Liver (tissue), 9 donors: ENCODE results near the gene TFDP2. TPM values are rescaled to one million over a fixed set of nuclear protein-coding genes. Genes with fewer than 3 reads are reported as not detected.

Source experiments
- DNase-seq: peaks from one replicate; pipeline ENCODE4 v3.0.0-alpha.2; 2017; ENCODE audit warnings: low spot score
- H3K27ac ChIP-seq, 2 donors: one replicate each; pipeline ENCODE4 v1.7.0; 2013; ENCODE audit warnings: inconsistent platforms in 2 of 2, low read length in 2 of 2, control low read depth in 1 of 2, low read depth in 1 of 2, mild to moderate bottlenecking in 1 of 2
- H3K27me3 ChIP-seq, 4 donors: one replicate each; pipeline versions ENCODE4 v1.6.1 to v1.7.0; 2013; ENCODE audit warnings: low read length in 3 of 4, inconsistent platforms in 1 of 4, mild to moderate bottlenecking in 1 of 4, moderate library complexity in 1 of 4; ENCODE audit not compliant: control insufficient read depth in 4 of 4, insufficient read depth in 4 of 4
- H3K36me3 ChIP-seq, 4 donors: one replicate each; pipeline versions ENCODE4 v1.6.1 to v1.7.0; 2013; ENCODE audit warnings: low read length in 3 of 4, mild to moderate bottlenecking in 3 of 4, low read depth in 1 of 4, moderate library complexity in 1 of 4; ENCODE audit not compliant: control insufficient read depth in 4 of 4, insufficient read depth in 3 of 4
- H3K4me1 ChIP-seq, 4 donors: one replicate each; pipeline versions ENCODE4 v1.6.1 to v1.7.0; 2013; ENCODE audit warnings: low read length in 3 of 4, mild to moderate bottlenecking in 3 of 4, moderate library complexity in 1 of 4; ENCODE audit not compliant: control insufficient read depth in 4 of 4, insufficient read depth in 4 of 4
- H3K4me3 ChIP-seq, 3 donors: one replicate each; pipeline versions ENCODE4 v1.6.1 to v1.7.0; 2013; ENCODE audit warnings: low read length in 3 of 3, control low read depth in 1 of 3, low read depth in 1 of 3, mild to moderate bottlenecking in 1 of 3
- H3K9ac ChIP-seq, 2 donors: one replicate each; pipeline ENCODE4 v1.7.0; 2013; ENCODE audit warnings: low read length in 2 of 2, mild to moderate bottlenecking in 2 of 2, moderate library complexity in 2 of 2, control low read depth in 1 of 2, low read depth in 1 of 2
- H3K9me3 ChIP-seq, 4 donors: one replicate each; pipeline versions ENCODE4 v1.6.1 to v1.7.0; 2013; ENCODE audit warnings: low read length in 3 of 4; ENCODE audit not compliant: control insufficient read depth in 4 of 4
- EGR1 ChIP-seq, 2 donors: IDR thresholded peaks; 2 replicates each; pipeline ENCODE4 v1.6.1; 2016 to 2018; ENCODE audit warnings: antibody characterized with exemption in 2 of 2, low read depth in 2 of 2
- FOXA1 ChIP-seq: IDR thresholded peaks from 2 replicates; pipeline ENCODE4 v1.6.1; 2016; ENCODE audit warnings: antibody characterized with exemption
- GABPA ChIP-seq, 2 donors: IDR thresholded peaks in 1 of 2; conservative IDR thresholded peaks in 1 of 2; 2 replicates each; pipeline ENCODE4 v1.6.1; 2016; ENCODE audit warnings: antibody characterized with exemption in 2 of 2, mild to moderate bottlenecking in 1 of 2, moderate library complexity in 1 of 2
- HNF4A ChIP-seq, 2 donors: conservative IDR thresholded peaks; 2 replicates each; pipeline ENCODE4 v1.6.1; 2016; ENCODE audit warnings: antibody characterized with exemption in 2 of 2, mild to moderate bottlenecking in 2 of 2
- HNF4G ChIP-seq: IDR thresholded peaks from 2 replicates; pipeline ENCODE4 v1.6.1; 2016; ENCODE audit warnings: antibody characterized with exemption
- NR2F2 ChIP-seq: IDR thresholded peaks from 2 replicates; pipeline ENCODE4 v1.6.1; 2016; ENCODE audit warnings: antibody characterized with exemption
- RAD21 ChIP-seq, 2 donors: IDR thresholded peaks; 2 replicates each; pipeline ENCODE4 v1.6.1; 2016; ENCODE audit warnings: antibody characterized with exemption in 2 of 2, mild to moderate bottlenecking in 2 of 2
- REST ChIP-seq: IDR thresholded peaks from 2 replicates; pipeline ENCODE4 v1.6.1; 2016; ENCODE audit warnings: antibody characterized with exemption, mild to moderate bottlenecking
- RXRA ChIP-seq, 2 donors: IDR thresholded peaks; 2 replicates each; pipeline ENCODE4 v1.6.1; 2017 to 2018; ENCODE audit warnings: antibody characterized with exemption in 2 of 2, mild to moderate bottlenecking in 1 of 2
- SP1 ChIP-seq: IDR thresholded peaks from 2 replicates; pipeline ENCODE4 v1.6.1; 2018; ENCODE audit warnings: antibody characterized with exemption, mild to moderate bottlenecking
- TAF1 ChIP-seq: conservative IDR thresholded peaks from 2 replicates; pipeline ENCODE4 v1.6.1; 2016; ENCODE audit warnings: antibody characterized with exemption, mild to moderate bottlenecking
- ZBTB33 ChIP-seq: IDR thresholded peaks from 2 replicates; pipeline ENCODE4 v1.6.1; 2016; ENCODE audit warnings: antibody characterized with exemption
- WGBS: extraction: QIAGEN DNeasy Blood & Tissue Kit; methylation state at CpG from one replicate; pipeline ENCODE4 v1.1.7; 2013; 5-methylcytosine and 5-hydroxymethylcytosine counted together
- polyA plus RNA-seq, 2 donors: library from polyadenylated mRNA; stranded (reverse) in 1 of 2; unstranded in 1 of 2; fragments of 200-250 nt in 1 of 2; fragments of >200 nt in 1 of 2; fragmentation: Nextera tagmentation in 1 of 2; extraction: Ambion mirVana in 1 of 2; gene quantifications; one replicate each; pipeline versions ENCODE4 v1.2.1 to v1.2.3, GENCODE V29; 2013 to 2015
- total RNA-seq, 2 donors: library from RNA; depleted of rRNA; stranded (reverse); fragments of >200 nt; gene quantifications; one replicate each; pipeline ENCODE4 v1.2.3, GENCODE V29; 2014
- TF ChIP-seq, protein P1 (sequence below): IDR thresholded peaks from 2 replicates; pipeline ENCODE4 v1.6.1; 2016; ENCODE audit warnings: antibody characterized with exemption
- TF ChIP-seq, protein P2 (sequence below): fragments of 150-350 bp; IDR thresholded peaks from 2 replicates; pipeline ENCODE4 v1.5.1; 2017; ENCODE audit warnings: improper control_type of control experiment, low read depth, low read length; ENCODE audit not compliant: missing input control
- donor health status: healthy.
- donor health status: healthy.
- donor health status: healthy.
- donor health status: healthy.
- donor health status: healthy.

TFDP2 gene
- total and polyA plus RNA-seq, 4 donors: 8.0 to 52.0 (median 29.7) TPM

GRCh38 chr3:142000325-142000870 lies 148.9 kb downstream of the TFDP2 start:
- WGBS: 96% methylated on average over 2 of the region's 2 CpGs
- no peaks in the 10 kb centered on the region for H3K36me3 ChIP-seq
- no peak for TF ChIP-seq NR2F2
- TF ChIP-seq GABPA (IDR thresholded peaks at IDR 0.05 in 1 of 2, conservative IDR thresholded peaks at IDR 0.05 in 1 of 2): no peak
- TF ChIP-seq TAF1: no peak
- TF ChIP-seq EGR1 (IDR thresholded peaks at IDR 0.05; ENCODE audit: low read depth in 2 of 2): no peak
- TF ChIP-seq REST: no peak
- TF ChIP-seq ZBTB33: no peak
- TF ChIP-seq HNF4G: no peak
- TF ChIP-seq RXRA (IDR thresholded peaks at IDR 0.05): no peak
- no peak for TF ChIP-seq SP1
- TF ChIP-seq, protein P1, sequence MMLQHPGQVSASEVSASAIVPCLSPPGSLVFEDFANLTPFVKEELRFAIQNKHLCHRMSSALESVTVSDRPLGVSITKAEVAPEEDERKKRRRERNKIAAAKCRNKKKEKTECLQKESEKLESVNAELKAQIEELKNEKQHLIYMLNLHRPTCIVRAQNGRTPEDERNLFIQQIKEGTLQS: no peak
- TF ChIP-seq, protein P2, sequence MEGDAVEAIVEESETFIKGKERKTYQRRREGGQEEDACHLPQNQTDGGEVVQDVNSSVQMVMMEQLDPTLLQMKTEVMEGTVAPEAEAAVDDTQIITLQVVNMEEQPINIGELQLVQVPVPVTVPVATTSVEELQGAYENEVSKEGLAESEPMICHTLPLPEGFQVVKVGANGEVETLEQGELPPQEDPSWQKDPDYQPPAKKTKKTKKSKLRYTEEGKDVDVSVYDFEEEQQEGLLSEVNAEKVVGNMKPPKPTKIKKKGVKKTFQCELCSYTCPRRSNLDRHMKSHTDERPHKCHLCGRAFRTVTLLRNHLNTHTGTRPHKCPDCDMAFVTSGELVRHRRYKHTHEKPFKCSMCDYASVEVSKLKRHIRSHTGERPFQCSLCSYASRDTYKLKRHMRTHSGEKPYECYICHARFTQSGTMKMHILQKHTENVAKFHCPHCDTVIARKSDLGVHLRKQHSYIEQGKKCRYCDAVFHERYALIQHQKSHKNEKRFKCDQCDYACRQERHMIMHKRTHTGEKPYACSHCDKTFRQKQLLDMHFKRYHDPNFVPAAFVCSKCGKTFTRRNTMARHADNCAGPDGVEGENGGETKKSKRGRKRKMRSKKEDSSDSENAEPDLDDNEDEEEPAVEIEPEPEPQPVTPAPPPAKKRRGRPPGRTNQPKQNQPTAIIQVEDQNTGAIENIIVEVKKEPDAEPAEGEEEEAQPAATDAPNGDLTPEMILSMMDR: no peak
- TF ChIP-seq RAD21 (IDR thresholded peaks at IDR 0.05): no peak
- no peak for TF ChIP-seq FOXA1
- no peak for TF ChIP-seq HNF4A (conservative IDR thresholded peaks at IDR 0.05)
- no peaks in the 10 kb centered on the region for H3K27me3 ChIP-seq
- H3K9ac ChIP-seq: no peak overlapping the region
- DNase-seq: no peak
- H3K27ac ChIP-seq: no peak overlapping the region
- no peak overlapping the region for H3K4me3 ChIP-seq
- H3K9me3 ChIP-seq: no peaks in the 10 kb centered on the region
- H3K4me1 ChIP-seq: no peaks in the 10 kb centered on the region

GRCh38 chr3:141998669-141999290 lies 150.6 kb downstream of the TFDP2 start:
- peaks cover 0 to 4% (median 0%) of the 10 kb centered on the region in 4 donors for H3K36me3 ChIP-seq
- H3K27ac ChIP-seq: no peak overlapping the region
- TF ChIP-seq RAD21 (IDR thresholded peaks at IDR 0.05) (peak; percentile 31 to 58), HNF4G (no peak)
- TF ChIP-seq, protein P2: peak; percentile 17
- DNase-seq: no peak
- H3K27me3 ChIP-seq: no peaks in the 10 kb centered on the region
- no peaks in the 10 kb centered on the region for H3K9me3 ChIP-seq
- no peak overlapping the region for H3K4me3 ChIP-seq
- 89% methylated on average over 4 of the region's 4 CpGs for WGBS
- H3K9ac ChIP-seq: no peak overlapping the region
- no peaks in the 10 kb centered on the region for H3K4me1 ChIP-seq
